ENCODE results near the gene POC1B. TPM values are rescaled to one million over a fixed set of nuclear protein-coding genes. Genes with fewer than 3 reads are reported as not detected.

The POC1B gene
- total and polyA plus RNA-seq, 2 donors (not counting 3 experiments of a cell fraction or from before 2014, with no cell fraction given) = 7.1 to 18.2 TPM

DNA sequence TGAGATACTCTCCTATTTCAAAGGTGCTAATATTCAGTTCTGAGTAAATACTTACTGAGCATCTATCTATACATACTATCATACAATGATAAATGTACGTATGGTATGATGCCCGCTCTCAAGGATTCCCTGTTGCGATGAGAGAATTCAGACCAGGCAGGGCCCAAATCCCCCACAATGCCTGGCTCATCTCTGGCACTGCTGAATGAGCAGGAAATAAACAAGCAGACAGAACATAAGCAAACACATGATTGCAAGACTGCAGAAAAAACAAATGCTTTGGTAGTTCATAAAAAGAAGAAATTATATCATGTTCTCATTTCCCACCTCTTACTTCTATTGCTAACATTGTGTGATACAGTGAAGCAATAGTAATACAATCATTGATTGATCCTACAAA, 96.3 kb downstream of the POC1B start:
- Histone ChIP-seq H3K27me3 (ENCODE audit: control insufficient read depth in 2 of 2, insufficient read depth in 2 of 2, low read length in 2 of 2) (no peaks in the 10 kb centered on the region), H2AFZ (ENCODE audit: low read depth, low read length) (no peak overlapping the region), H3K9me1 (replicated peaks; ENCODE audit: control insufficient read depth, extremely low read depth, insufficient read depth, low read length) (no peaks in the 10 kb centered on the region), H3K4me1 (ENCODE audit: control insufficient read depth, extremely low read depth, insufficient read depth, low read length) (no peaks in the 10 kb centered on the region), H3K9me3 (replicated peaks; ENCODE audit: control insufficient read depth, insufficient read depth, low read length) (no peaks in the 10 kb centered on the region), H3K4me2 (ENCODE audit: insufficient read depth, low read length) (no peak overlapping the region), H3K4me3 (replicated peaks in 1 of 3; ENCODE audit: insufficient read depth in 1 of 3, low read depth in 1 of 3, low read length in 3 of 3) (no peak overlapping the region), H3K36me3 (ENCODE audit: control insufficient read depth in 2 of 2, extremely low read depth in 1 of 2, insufficient read depth in 2 of 2, low read length in 2 of 2) (no peaks in the 10 kb centered on the region), H3K79me2 (ENCODE audit: control insufficient read depth, insufficient read depth, low read length) (no peaks in the 10 kb centered on the region), H3K9ac (replicated peaks; ENCODE audit: extremely low read depth, insufficient read depth, low read length) (no peak overlapping the region), H3K27ac (ENCODE audit: insufficient read depth, low read depth, low read length) (no peak overlapping the region), H4K20me1 (replicated peaks; ENCODE audit: control insufficient read depth, extremely low read depth, insufficient read depth, low read length) (no peaks in the 10 kb centered on the region)
- POLR2A ChIA-PET = no interaction called here
- FAIRE-seq (no peak), DNase-seq (ENCODE audit: low read depth, low spot score) (no peak)
- CTCF ChIA-PET = no interaction called here
- TF ChIP-seq GATA2 (IDR thresholded peaks at IDR 0.05; ENCODE audit: insufficient read depth, insufficient read length, low read depth, low read length) (no peak), POLR2A (IDR thresholded peaks at IDR 0.05; ENCODE audit: low read depth, low read length) (no peak), POLR2AphosphoS5 (IDR thresholded peaks at IDR 0.05; ENCODE audit: insufficient read depth, low read depth, low read length) (no peak), EZH2 (IDR thresholded peaks at IDR 0.05; ENCODE audit: borderline replicate concordance, low read depth, low read length, severe bottlenecking) (no peak), MAX (IDR thresholded peaks at IDR 0.05; ENCODE audit: insufficient read depth, insufficient read length) (no peak), JUN (IDR thresholded peaks at IDR 0.05; ENCODE audit: borderline replicate concordance, insufficient read depth, insufficient read length, low read depth) (no peak), MYC (IDR thresholded peaks at IDR 0.05; ENCODE audit: low read depth, low read length) (no peak), FOS (IDR thresholded peaks at IDR 0.05; ENCODE audit: borderline replicate concordance, insufficient read depth, low read length) (no peak)
- TF ChIP-seq, protein P1, sequence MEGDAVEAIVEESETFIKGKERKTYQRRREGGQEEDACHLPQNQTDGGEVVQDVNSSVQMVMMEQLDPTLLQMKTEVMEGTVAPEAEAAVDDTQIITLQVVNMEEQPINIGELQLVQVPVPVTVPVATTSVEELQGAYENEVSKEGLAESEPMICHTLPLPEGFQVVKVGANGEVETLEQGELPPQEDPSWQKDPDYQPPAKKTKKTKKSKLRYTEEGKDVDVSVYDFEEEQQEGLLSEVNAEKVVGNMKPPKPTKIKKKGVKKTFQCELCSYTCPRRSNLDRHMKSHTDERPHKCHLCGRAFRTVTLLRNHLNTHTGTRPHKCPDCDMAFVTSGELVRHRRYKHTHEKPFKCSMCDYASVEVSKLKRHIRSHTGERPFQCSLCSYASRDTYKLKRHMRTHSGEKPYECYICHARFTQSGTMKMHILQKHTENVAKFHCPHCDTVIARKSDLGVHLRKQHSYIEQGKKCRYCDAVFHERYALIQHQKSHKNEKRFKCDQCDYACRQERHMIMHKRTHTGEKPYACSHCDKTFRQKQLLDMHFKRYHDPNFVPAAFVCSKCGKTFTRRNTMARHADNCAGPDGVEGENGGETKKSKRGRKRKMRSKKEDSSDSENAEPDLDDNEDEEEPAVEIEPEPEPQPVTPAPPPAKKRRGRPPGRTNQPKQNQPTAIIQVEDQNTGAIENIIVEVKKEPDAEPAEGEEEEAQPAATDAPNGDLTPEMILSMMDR (IDR thresholded peaks at IDR 0.05; ENCODE audit: extremely low read depth in 1 of 2, insufficient read depth in 1 of 2, low read depth in 1 of 2, low read length in 2 of 2) = no peak
- dilution Hi-C loops (cut with MboI; ENCODE audit: extremely low pct_ligation_motif_present, low sequenced_read_pairs) (no loop called here), intact Hi-C loops (cut with micrococcal nuclease) (no loop called here)
- no TSS peak for BruUV-seq (replicated peaks)

Measured in endothelial cell of umbilical vein (primary cell).